Liver (tissue), 9 donors: Measurements from ENCODE around the gene MGAT4A. TPM values are rescaled to one million over a fixed set of nuclear protein-coding genes. Genes with fewer than 3 reads are reported as not detected.

Experiments used
- DNase-seq: peaks from one replicate; pipeline ENCODE4 v3.0.0-alpha.2; 2017; ENCODE audit warnings: low spot score
- H3K27ac ChIP-seq, 2 donors: one replicate each; pipeline ENCODE4 v1.7.0; 2013; ENCODE audit warnings: inconsistent platforms in 2 of 2, low read length in 2 of 2, control low read depth in 1 of 2, low read depth in 1 of 2, mild to moderate bottlenecking in 1 of 2
- H3K27me3 ChIP-seq, 4 donors: one replicate each; pipeline versions ENCODE4 v1.6.1 to v1.7.0; 2013; ENCODE audit warnings: low read length in 3 of 4, inconsistent platforms in 1 of 4, mild to moderate bottlenecking in 1 of 4, moderate library complexity in 1 of 4; ENCODE audit not compliant: control insufficient read depth in 4 of 4, insufficient read depth in 4 of 4
- H3K36me3 ChIP-seq, 4 donors: one replicate each; pipeline versions ENCODE4 v1.6.1 to v1.7.0; 2013; ENCODE audit warnings: low read length in 3 of 4, mild to moderate bottlenecking in 3 of 4, low read depth in 1 of 4, moderate library complexity in 1 of 4; ENCODE audit not compliant: control insufficient read depth in 4 of 4, insufficient read depth in 3 of 4
- H3K4me1 ChIP-seq, 4 donors: one replicate each; pipeline versions ENCODE4 v1.6.1 to v1.7.0; 2013; ENCODE audit warnings: low read length in 3 of 4, mild to moderate bottlenecking in 3 of 4, moderate library complexity in 1 of 4; ENCODE audit not compliant: control insufficient read depth in 4 of 4, insufficient read depth in 4 of 4
- H3K4me3 ChIP-seq, 3 donors: one replicate each; pipeline versions ENCODE4 v1.6.1 to v1.7.0; 2013; ENCODE audit warnings: low read length in 3 of 3, control low read depth in 1 of 3, low read depth in 1 of 3, mild to moderate bottlenecking in 1 of 3
- H3K9ac ChIP-seq, 2 donors: one replicate each; pipeline ENCODE4 v1.7.0; 2013; ENCODE audit warnings: low read length in 2 of 2, mild to moderate bottlenecking in 2 of 2, moderate library complexity in 2 of 2, control low read depth in 1 of 2, low read depth in 1 of 2
- H3K9me3 ChIP-seq, 4 donors: one replicate each; pipeline versions ENCODE4 v1.6.1 to v1.7.0; 2013; ENCODE audit warnings: low read length in 3 of 4; ENCODE audit not compliant: control insufficient read depth in 4 of 4
- ATF3 ChIP-seq: IDR thresholded peaks from 2 replicates; pipeline ENCODE4 v1.6.1; 2016; ENCODE audit warnings: antibody characterized with exemption
- CTCF ChIP-seq: fragments of 150-350 bp; IDR thresholded peaks from 2 replicates; pipeline ENCODE4 v1.5.1; 2017; ENCODE audit warnings: improper control_type of control experiment, low read depth, low read length; ENCODE audit not compliant: missing input control
- EGR1 ChIP-seq, 2 donors: IDR thresholded peaks; 2 replicates each; pipeline ENCODE4 v1.6.1; 2016 to 2018; ENCODE audit warnings: antibody characterized with exemption in 2 of 2, low read depth in 2 of 2
- FOXA1 ChIP-seq: IDR thresholded peaks from 2 replicates; pipeline ENCODE4 v1.6.1; 2016; ENCODE audit warnings: antibody characterized with exemption
- FOXA2 ChIP-seq: IDR thresholded peaks from 2 replicates; pipeline ENCODE4 v1.6.1; 2016; ENCODE audit warnings: antibody characterized with exemption
- HNF4A ChIP-seq, 2 donors: conservative IDR thresholded peaks; 2 replicates each; pipeline ENCODE4 v1.6.1; 2016; ENCODE audit warnings: antibody characterized with exemption in 2 of 2, mild to moderate bottlenecking in 2 of 2
- REST ChIP-seq: IDR thresholded peaks from 2 replicates; pipeline ENCODE4 v1.6.1; 2016; ENCODE audit warnings: antibody characterized with exemption, mild to moderate bottlenecking
- SP1 ChIP-seq: IDR thresholded peaks from 2 replicates; pipeline ENCODE4 v1.6.1; 2018; ENCODE audit warnings: antibody characterized with exemption, mild to moderate bottlenecking
- TAF1 ChIP-seq: conservative IDR thresholded peaks from 2 replicates; pipeline ENCODE4 v1.6.1; 2016; ENCODE audit warnings: antibody characterized with exemption, mild to moderate bottlenecking
- YY1 ChIP-seq: IDR thresholded peaks from 2 replicates; pipeline ENCODE4 v1.6.1; 2016; ENCODE audit warnings: antibody characterized with exemption, mild to moderate bottlenecking
- WGBS: extraction: QIAGEN DNeasy Blood & Tissue Kit; methylation state at CpG from one replicate; pipeline ENCODE4 v1.1.7; 2013; 5-methylcytosine and 5-hydroxymethylcytosine counted together
- polyA plus RNA-seq, 2 donors: library from polyadenylated mRNA; stranded (reverse) in 1 of 2; unstranded in 1 of 2; fragments of 200-250 nt in 1 of 2; fragments of >200 nt in 1 of 2; fragmentation: Nextera tagmentation in 1 of 2; extraction: Ambion mirVana in 1 of 2; gene quantifications; one replicate each; pipeline versions ENCODE4 v1.2.1 to v1.2.3, GENCODE V29; 2013 to 2015
- total RNA-seq, 2 donors: library from RNA; depleted of rRNA; stranded (reverse); fragments of >200 nt; gene quantifications; one replicate each; pipeline ENCODE4 v1.2.3, GENCODE V29; 2014
- TF ChIP-seq, protein P1 (sequence below): IDR thresholded peaks from 2 replicates; pipeline ENCODE4 v1.6.1; 2016; ENCODE audit warnings: antibody characterized with exemption
- TF ChIP-seq, protein P2 (sequence below): IDR thresholded peaks from 2 replicates; pipeline ENCODE4 v1.6.1; 2016; ENCODE audit warnings: antibody characterized with exemption
- donor health status: healthy.
- donor health status: healthy.
- donor health status: healthy.
- donor health status: healthy.
- donor health status: healthy.

The MGAT4A gene
- total and polyA plus RNA-seq, 4 donors, result 2.7 to 17.3 (median 5.4) TPM

DNA sequence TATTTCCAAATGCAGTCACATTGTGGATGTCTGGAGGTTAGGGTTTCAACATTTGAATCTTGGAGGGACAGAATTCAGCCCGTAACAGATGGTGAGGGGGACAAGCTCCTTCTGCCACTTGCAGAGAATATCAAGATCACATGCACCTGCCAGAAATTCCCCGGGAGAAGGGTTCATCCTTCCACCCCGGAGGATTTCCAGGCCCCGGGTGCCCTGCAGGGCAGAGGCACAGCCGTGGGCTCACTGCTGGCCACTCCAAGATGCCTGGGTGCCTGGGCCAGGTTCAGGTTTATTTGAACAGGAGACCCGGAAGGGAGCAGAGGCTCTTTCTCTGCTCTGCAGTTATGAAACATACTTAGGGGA is 38.2 kb upstream of the MGAT4A start:
- Histone ChIP-seq H3K9me3 (no peaks in the 10 kb centered on the region), H3K9ac (no peak overlapping the region), H3K27me3 (no peaks in the 10 kb centered on the region), H3K27ac (no peak overlapping the region), H3K4me1 (peaks cover 0 to 2% (median 0%) of the 10 kb centered on the region in 4 donors), H3K36me3 (no peaks in the 10 kb centered on the region), H3K4me3 (no peak overlapping the region)
- 92% methylated on average over 6 of the region's 6 CpGs for WGBS
- DNase-seq, result no peak
- TF ChIP-seq CTCF (no peak), SP1 (no peak), TAF1 (no peak), FOXA1 (no peak), FOXA2 (no peak), ATF3 (no peak)

DNA sequence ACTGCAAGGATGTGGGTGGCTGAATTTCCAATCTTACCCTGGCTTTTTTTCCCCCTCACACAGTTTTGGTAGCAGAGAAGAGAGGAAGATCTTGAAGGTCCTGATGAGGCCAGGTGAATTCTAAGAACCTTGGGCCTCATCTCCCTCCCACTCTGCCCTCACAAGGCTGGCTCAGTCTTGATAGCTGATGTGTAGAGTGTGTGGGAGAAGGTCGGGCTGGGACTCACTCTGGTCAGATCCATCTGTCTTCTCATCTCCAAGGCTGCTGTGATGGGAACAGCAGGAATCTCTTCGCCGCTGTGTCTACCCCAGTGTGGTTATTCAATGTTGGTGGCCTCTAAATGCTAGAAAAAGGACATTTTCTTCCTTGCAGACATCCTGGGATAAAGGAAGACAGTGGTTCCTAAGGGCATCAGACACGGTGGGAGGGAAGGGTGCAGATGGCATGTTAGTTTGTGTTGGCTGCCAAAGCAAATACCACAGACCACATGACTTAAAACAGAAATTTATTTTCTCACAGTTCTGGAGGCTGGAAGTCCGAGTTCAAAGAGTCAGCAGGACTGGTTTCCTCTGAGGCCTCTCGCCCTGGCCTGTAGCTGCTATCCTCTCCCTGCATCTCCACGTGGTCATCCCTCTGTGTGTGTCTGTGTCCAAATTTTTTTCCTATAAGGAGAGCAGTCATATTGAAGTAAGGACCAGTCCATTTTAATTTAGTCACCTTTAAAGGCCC is 37.6 kb upstream of the MGAT4A start:
- DNase-seq, result no peak
- Histone ChIP-seq H3K27ac (no peak overlapping the region), H3K36me3 (no peaks in the 10 kb centered on the region), H3K4me1 (peaks cover 0 to 2% (median 0%) of the 10 kb centered on the region in 4 donors), H3K9me3 (no peaks in the 10 kb centered on the region), H3K4me3 (no peak overlapping the region), H3K9ac (no peak overlapping the region), H3K27me3 (no peaks in the 10 kb centered on the region)
- TF ChIP-seq, protein P1, sequence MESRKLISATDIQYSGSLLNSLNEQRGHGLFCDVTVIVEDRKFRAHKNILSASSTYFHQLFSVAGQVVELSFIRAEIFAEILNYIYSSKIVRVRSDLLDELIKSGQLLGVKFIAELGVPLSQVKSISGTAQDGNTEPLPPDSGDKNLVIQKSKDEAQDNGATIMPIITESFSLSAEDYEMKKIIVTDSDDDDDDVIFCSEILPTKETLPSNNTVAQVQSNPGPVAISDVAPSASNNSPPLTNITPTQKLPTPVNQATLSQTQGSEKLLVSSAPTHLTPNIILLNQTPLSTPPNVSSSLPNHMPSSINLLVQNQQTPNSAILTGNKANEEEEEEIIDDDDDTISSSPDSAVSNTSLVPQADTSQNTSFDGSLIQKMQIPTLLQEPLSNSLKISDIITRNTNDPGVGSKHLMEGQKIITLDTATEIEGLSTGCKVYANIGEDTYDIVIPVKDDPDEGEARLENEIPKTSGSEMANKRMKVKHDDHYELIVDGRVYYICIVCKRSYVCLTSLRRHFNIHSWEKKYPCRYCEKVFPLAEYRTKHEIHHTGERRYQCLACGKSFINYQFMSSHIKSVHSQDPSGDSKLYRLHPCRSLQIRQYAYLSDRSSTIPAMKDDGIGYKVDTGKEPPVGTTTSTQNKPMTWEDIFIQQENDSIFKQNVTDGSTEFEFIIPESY, result no peak
- no peak for TF ChIP-seq REST
- TF ChIP-seq HNF4A (conservative IDR thresholded peaks at IDR 0.05), result no peak
- no peak for TF ChIP-seq TAF1
- TF ChIP-seq, protein P2, sequence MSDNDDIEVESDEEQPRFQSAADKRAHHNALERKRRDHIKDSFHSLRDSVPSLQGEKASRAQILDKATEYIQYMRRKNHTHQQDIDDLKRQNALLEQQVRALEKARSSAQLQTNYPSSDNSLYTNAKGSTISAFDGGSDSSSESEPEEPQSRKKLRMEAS, result no peak
- TF ChIP-seq EGR1 (IDR thresholded peaks at IDR 0.05; ENCODE audit: low read depth in 2 of 2), result no peak
- TF ChIP-seq SP1, result no peak
- TF ChIP-seq ATF3, result no peak
- TF ChIP-seq YY1, result no peak
- WGBS, result 57% methylated on average over 7 of the region's 7 CpGs
